Upper lobe of right lung (tissue), 1 donor: ENCODE results near the gene CPLX4. TPM values are rescaled to one million over a fixed set of nuclear protein-coding genes. Genes with fewer than 3 reads are reported as not detected.

ENCODE experiments used
- ATAC-seq: fragments of 200-7000 bp; cut with Tn5 transposase; one replicate; pipeline ENCODE4 v1.9.1; 2020; ENCODE audit warnings: mild to moderate bottlenecking, moderate library complexity
- DNase-seq: peaks from one replicate; pipeline ENCODE4 v3.0.0-alpha.2; 2020
- H3K27ac ChIP-seq: fragments of 200-600 bp; one replicate; pipeline ENCODE4 v1.8.0; 2022
- H3K27me3 ChIP-seq: fragments of 200-600 bp; one replicate; pipeline ENCODE4 v1.8.0; 2022; ENCODE audit warnings: mild to moderate bottlenecking
- H3K36me3 ChIP-seq: fragments of 200-600 bp; one replicate; pipeline ENCODE4 v1.8.0; 2022
- H3K4me1 ChIP-seq: fragments of 200-600 bp; one replicate; pipeline ENCODE4 v1.8.0; 2022
- H3K4me3 ChIP-seq: fragments of 200-600 bp; one replicate; pipeline ENCODE4 v1.8.0; 2022; ENCODE audit warnings: mild to moderate bottlenecking
- H3K9me3 ChIP-seq: fragments of 200-600 bp; one replicate; pipeline ENCODE4 v1.8.0; 2022
- intact Hi-C: fragments of 100-400 bp; cut with DNase I; formaldehyde crosslinking; loops from one replicate; pipeline ENCODE4 v1.11.0; 2022
- total RNA-seq: library from RNA; stranded (reverse); fragmentation: NEBNext Ultra II Directional; extraction: Animal tissue kit (Norgen Biotek cat#: 25700); gene quantifications from one replicate; pipeline ENCODE4 v1.2.1, GENCODE V29; 2021
- TF ChIP-seq, protein P1 (sequence below): fragments of 200-600 bp; IDR thresholded peaks from one replicate; pipeline ENCODE4 v1.8.0; 2022; ENCODE audit warnings: antibody characterized with exemption
- donor health status: DM: no; HTN: yes; CAD: no; lungs with severe emphysema.

Gene CPLX4
- total RNA-seq, 1 donor from 2014 or later: not detected

DNA sequence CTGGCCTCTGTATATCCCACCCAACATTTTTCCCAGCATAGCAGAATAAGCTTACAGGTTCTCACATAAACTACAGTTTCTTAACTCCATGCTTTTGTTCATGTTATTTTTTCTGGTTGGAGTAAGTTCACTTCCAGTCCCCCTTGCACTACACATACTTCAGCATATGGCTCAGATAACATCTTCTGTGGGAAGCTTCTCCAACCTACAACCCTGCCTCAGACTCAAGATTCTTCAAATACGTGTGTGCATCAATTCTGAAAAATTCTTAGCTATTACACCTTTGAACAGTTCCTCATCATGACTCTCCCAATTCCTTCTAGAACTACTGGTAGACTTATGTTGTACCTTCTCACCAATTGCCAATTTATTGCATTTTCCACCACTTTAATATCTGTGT is 7.5 kb upstream of the CPLX4 start:
- peaks cover 49% of the 10 kb centered on the region for H3K36me3 ChIP-seq
- H3K27me3 ChIP-seq: no peaks in the 10 kb centered on the region
- intact Hi-C loops: no loop called here
- no peak overlapping the region for H3K27ac ChIP-seq
- DNase-seq (no peak), ATAC-seq (no peak)
- no peak overlapping the region for H3K4me3 ChIP-seq
- no peaks in the 10 kb centered on the region for H3K4me1 ChIP-seq
- no peaks in the 10 kb centered on the region for H3K9me3 ChIP-seq
- TF ChIP-seq, protein P1, sequence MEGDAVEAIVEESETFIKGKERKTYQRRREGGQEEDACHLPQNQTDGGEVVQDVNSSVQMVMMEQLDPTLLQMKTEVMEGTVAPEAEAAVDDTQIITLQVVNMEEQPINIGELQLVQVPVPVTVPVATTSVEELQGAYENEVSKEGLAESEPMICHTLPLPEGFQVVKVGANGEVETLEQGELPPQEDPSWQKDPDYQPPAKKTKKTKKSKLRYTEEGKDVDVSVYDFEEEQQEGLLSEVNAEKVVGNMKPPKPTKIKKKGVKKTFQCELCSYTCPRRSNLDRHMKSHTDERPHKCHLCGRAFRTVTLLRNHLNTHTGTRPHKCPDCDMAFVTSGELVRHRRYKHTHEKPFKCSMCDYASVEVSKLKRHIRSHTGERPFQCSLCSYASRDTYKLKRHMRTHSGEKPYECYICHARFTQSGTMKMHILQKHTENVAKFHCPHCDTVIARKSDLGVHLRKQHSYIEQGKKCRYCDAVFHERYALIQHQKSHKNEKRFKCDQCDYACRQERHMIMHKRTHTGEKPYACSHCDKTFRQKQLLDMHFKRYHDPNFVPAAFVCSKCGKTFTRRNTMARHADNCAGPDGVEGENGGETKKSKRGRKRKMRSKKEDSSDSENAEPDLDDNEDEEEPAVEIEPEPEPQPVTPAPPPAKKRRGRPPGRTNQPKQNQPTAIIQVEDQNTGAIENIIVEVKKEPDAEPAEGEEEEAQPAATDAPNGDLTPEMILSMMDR: no peak

DNA sequence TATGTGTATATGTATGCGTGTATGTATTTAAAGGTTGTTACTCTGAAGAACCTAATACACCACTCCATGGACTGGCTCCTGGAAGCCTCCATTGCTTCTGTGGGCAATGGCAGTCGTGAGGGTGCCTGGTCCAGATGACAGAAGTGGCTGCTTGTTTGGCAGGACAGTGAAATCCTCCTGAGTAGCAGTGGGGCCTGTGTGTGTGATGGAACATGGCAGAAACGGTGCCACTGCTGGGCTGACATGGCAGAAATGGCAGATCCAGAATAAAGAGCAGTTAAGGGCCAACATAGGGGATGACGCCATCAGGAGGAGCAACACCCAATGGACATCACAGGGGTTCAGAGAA is 6.1 kb upstream of the CPLX4 start:
- TF ChIP-seq, protein P1: no peak
- Histone ChIP-seq H3K9me3 (no peaks in the 10 kb centered on the region), H3K4me3 (no peak overlapping the region), H3K4me1 (no peaks in the 10 kb centered on the region), H3K36me3 (peaks cover 35% of the 10 kb centered on the region), H3K27me3 (no peaks in the 10 kb centered on the region), H3K27ac (no peak overlapping the region)
- DNase-seq: no peak
- no peak for ATAC-seq
- intact Hi-C loops: no loop called here

DNA sequence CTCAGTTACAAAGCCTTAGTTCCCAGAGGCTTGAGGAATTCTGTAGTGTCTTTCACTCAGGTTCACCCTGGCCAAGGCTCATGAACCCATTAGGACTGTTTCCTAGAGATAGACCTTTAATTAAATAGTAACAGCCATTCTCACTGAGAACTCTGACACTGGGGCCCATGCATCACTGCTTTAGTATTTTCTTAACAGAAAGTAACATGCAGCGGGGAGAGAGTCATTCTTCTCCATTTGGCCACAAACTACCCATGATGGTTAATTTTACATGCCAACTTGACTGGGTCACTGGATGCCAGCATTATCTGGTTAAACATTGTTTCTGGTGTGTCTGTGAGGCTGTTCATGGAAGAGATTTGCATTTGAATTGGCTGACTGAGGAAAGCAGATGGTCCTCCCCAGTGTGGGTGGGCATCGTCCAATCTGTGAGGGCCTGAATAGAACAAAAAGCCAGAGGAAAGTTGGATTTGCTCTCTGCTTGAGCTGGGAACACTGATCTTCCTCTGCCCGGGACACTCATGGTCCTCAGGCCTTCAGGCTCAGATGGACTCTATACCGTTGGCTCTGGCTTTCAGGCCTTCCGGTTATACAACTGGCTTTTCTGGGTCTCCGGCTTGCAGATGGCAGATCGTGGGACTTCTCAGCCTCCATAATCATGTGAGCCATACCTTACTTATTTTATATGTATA is 5.6 kb upstream of the CPLX4 start:
- Histone ChIP-seq H3K27ac (no peak overlapping the region), H3K4me1 (no peaks in the 10 kb centered on the region), H3K36me3 (peaks cover 30% of the 10 kb centered on the region), H3K4me3 (no peak overlapping the region), H3K9me3 (no peaks in the 10 kb centered on the region), H3K27me3 (no peaks in the 10 kb centered on the region)
- ATAC-seq (no peak), DNase-seq (no peak)
- TF ChIP-seq, protein P1: no peak
- intact Hi-C loops: no loop called here

DNA sequence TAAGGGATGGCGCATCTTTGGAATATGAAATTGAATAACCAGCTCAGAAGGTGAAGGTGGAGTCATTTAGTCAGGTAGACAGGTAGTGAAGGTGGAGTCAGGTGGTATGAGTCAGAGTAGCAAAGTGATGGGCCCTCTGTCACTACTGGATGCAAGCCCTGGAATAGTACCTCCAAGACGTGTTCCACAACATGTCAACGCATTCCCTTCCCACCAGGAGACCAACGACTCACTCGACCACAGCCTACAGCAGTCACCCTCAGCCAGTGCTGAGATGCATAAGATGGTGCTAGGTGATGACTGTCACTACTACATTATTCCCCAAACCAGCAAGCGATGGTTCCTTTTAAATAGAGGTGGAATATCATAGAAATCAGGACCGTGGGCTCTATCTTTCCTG is 6.8 kb downstream of the CPLX4 start:
- peaks cover 27% of the 10 kb centered on the region for H3K27me3 ChIP-seq

DNA sequence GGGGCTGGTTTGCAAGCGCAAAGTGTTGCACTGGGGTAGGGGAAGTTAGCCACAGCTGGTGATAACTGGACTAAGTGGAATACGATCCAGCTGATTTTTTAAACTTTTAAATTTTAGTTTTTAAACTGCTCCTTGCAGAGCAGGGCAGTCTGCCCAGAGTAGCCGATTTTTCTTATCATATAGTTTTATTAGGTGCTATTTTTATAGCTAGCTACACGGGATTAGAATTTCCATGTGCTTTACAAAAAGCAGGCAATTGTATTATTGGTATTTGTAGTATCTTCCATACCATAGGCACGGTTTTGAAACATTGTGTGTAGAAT is 9.6 kb downstream of the CPLX4 start:
- Histone ChIP-seq H3K27me3 (peaks cover 28% of the 10 kb centered on the region), H3K4me1 (peaks cover 9% of the 10 kb centered on the region), H3K36me3 (no peaks in the 10 kb centered on the region), H3K4me3 (peak overlapping the region; percentile 30), H3K27ac (no peak overlapping the region), H3K9me3 (no peaks in the 10 kb centered on the region)
- no peak for ATAC-seq
- intact Hi-C loops: loop anchor here (10.0 kb wide), 1 partner anchor 96 kb away; no protein-coding TSS in a partner anchor
- DNase-seq: no peak
- TF ChIP-seq, protein P1: no peak

More for the DNA sequence above, 6.8 kb downstream of the CPLX4 start:
- DNase-seq (no peak), ATAC-seq (no peak)
- Histone ChIP-seq H3K9me3 (no peaks in the 10 kb centered on the region), H3K36me3 (no peaks in the 10 kb centered on the region), H3K4me1 (peaks cover 9% of the 10 kb centered on the region), H3K4me3 (no peak overlapping the region), H3K27ac (no peak overlapping the region)
- intact Hi-C loops: no loop called here
- TF ChIP-seq, protein P1: no peak
